Ishikawa (cell line): ENCODE results near the gene ING5.

Source experiments
- CEBPB ChIP-seq: IDR thresholded peaks from 2 replicates; pipeline ENCODE4 v1.6.1; 2012
- CREB1 ChIP-seq: IDR thresholded peaks from 2 replicates; pipeline ENCODE4 v1.6.1; 2012; ENCODE audit warnings: low read depth
- EP300 ChIP-seq: IDR thresholded peaks from 2 replicates; pipeline ENCODE4 v1.6.1; 2012; ENCODE audit warnings: borderline replicate concordance
- FOXM1 ChIP-seq: IDR thresholded peaks from 2 replicates; pipeline ENCODE4 v1.6.1; 2012; ENCODE audit warnings: low read depth, borderline replicate concordance
- MAX ChIP-seq: IDR thresholded peaks from 2 replicates; pipeline ENCODE4 v1.6.1; 2012
- REST ChIP-seq: IDR thresholded peaks from 2 replicates; pipeline ENCODE4 v1.6.1; 2012; ENCODE audit warnings: low read depth, mild to moderate bottlenecking
- ZBTB7A ChIP-seq: IDR thresholded peaks from 2 replicates; pipeline ENCODE4 v1.6.1; 2012; ENCODE audit warnings: low read depth

- no peak for TF ChIP-seq CEBPB
- TF ChIP-seq REST, result no peak
- TF ChIP-seq ZBTB7A, result no peak
- TF ChIP-seq FOXM1, result no peak
- TF ChIP-seq EP300, result no peak
- no peak for TF ChIP-seq MAX
- TF ChIP-seq CREB1, result no peak
Measured at GRCh38 chr2:241660593-241661213, 41.1 kb upstream of the ING5 start.
